GM20000 (cell line): Measurements from ENCODE around the gene TPD52L2.

Experiments
- DNase-seq: peaks from one replicate; pipeline ENCODE4 v3.0.0; 2012; ENCODE audit warnings: low spot score
- TF ChIP-seq, protein P1 (sequence below): IDR thresholded peaks from 2 replicates; pipeline ENCODE4 v1.5.1; 2012; ENCODE audit warnings: mild to moderate bottlenecking, control low read depth; ENCODE audit errors: extremely low read depth, missing control alignments

TPD52L2 gene

DNA sequence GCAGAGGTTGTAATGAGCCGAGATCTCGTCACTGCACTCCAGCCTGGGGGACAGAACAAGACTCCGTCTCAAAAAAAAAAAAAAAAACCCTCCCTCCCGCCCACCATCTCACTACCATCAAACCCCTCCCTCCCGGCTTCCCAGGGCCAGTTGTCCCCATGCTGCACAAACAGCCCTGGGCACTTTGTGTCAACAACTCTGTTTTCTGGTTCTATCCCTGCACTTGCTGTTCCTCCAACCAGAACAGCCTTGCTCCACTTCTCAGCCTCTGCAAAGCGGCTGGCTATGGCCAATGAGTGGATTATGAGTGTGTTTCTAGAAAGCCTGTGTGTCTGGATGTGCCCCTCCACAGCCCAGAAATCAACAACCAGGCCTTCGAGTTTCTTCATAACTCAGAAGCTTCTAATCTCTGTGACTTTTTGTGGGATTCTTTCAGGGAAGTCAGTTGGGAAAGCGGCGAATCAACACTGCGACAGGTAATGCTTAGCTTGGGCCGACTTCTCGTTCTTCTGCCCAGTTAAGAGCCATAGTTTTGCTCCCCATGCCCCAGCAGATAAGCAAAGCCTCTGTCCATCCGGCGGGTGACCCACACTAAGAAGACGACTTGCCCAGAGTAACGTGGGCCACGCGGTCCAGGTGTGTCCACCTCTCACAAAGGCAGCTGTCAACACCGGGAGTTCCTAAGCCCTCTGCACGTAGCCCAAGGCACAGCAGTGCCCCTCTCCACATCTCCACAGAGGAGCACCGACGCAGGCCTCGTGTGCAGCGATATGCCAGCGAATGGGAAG, 39.5 kb upstream of the TPD52L2 start:
- TF ChIP-seq, protein P1, sequence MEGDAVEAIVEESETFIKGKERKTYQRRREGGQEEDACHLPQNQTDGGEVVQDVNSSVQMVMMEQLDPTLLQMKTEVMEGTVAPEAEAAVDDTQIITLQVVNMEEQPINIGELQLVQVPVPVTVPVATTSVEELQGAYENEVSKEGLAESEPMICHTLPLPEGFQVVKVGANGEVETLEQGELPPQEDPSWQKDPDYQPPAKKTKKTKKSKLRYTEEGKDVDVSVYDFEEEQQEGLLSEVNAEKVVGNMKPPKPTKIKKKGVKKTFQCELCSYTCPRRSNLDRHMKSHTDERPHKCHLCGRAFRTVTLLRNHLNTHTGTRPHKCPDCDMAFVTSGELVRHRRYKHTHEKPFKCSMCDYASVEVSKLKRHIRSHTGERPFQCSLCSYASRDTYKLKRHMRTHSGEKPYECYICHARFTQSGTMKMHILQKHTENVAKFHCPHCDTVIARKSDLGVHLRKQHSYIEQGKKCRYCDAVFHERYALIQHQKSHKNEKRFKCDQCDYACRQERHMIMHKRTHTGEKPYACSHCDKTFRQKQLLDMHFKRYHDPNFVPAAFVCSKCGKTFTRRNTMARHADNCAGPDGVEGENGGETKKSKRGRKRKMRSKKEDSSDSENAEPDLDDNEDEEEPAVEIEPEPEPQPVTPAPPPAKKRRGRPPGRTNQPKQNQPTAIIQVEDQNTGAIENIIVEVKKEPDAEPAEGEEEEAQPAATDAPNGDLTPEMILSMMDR, result no peak
- DNase-seq, result no peak

DNA sequence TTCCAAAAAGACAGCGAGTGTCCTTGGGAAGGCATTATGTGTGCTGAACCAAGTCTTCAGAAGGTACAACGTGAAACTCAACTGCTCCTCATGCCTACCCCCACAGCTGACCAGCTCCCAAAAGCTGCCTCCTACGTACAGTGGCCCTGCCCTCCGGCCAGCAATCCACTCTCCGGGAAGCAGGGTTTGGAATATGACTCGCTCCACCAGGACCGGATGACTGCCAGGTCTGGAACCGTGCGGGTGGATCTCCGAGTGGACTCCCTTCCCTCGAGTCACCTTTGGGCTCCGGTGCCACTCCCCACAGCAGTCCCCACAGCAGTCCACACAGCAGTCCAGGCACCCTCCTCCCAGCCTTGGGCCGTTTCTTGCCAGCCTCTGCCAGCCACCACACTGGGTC, 38.3 kb upstream of the TPD52L2 start:
- TF ChIP-seq, protein P1, result no peak
- DNase-seq, result no peak

DNA sequence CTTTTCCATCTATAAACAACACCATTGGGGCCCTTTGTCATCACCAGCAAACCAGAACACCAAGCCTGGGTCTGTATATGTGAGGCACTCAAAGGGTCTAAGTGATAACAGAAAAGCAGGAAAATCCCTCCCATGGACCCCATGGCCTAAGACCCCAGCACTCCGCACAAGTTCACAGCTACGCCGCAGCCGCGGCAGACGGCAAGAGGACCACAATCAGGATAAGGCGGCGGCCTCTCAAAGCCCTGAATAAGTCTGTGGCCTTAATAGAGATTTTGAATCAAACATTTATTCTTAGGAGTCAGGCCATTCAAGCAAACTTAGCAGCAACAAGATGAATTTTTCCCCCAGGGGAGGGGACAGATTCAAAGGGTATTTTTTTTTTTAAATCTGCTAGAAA, 36.9 kb upstream of the TPD52L2 start:
- TF ChIP-seq, protein P1, result no peak
- DNase-seq, result no peak

DNA sequence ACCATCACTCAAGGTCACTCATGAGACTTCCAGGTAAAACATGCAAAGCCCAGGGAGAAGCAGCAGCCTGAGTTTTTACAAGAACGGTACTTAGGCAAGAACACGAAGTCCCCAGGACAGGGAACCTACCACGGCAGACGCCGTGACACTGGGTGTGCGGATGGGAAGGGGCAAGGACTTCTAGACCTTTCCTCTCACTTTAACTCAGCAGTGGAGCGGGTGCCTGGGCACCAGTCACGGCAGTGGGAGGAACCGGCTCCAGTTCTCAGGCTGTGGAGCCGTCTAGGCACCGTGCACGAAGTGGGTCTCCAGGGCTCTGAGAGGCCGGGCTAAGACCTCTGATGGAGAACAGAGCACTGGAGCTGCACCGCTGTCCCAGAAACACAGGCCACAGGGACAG, 36.5 kb upstream of the TPD52L2 start:
- DNase-seq, result no peak
- TF ChIP-seq, protein P1, result no peak

DNA sequence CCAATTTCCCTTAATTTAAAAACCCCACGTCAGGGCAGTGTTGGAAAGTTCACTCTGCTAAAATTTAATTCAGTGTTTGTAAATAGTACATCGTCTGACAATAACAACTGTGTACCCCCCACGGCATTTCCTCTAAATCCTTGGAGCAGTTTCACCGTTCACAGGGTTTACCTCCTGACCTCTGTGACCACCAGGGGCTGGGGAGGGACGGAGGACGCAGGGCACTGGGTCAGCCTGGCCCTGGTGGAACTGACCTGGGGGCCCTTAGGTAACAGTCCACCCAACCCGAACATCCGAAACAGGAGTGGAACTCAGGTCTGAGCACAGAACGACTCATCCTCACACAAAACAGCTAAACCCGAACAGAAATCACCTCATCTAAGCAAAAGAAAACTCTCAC, 36.1 kb upstream of the TPD52L2 start:
- no peak for DNase-seq
- TF ChIP-seq, protein P1, result no peak

DNA sequence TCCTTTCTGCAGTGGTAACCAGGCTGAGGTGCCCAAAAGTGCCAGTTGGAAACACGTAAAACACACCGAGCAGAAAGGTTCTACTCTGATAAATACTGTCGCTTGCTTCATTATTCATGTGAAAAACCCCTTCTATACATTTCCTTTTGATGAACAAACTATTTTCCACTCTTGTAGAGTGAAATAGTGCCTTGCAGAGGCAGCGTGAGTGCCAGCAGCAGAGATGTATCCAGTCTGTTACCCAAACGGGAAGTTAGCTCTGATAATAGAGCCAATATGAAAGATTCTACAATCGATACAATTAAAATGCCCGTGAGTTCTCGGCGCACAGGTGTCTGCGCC, 35.5 kb upstream of the TPD52L2 start:
- no peak for DNase-seq
- TF ChIP-seq, protein P1, result no peak

DNA sequence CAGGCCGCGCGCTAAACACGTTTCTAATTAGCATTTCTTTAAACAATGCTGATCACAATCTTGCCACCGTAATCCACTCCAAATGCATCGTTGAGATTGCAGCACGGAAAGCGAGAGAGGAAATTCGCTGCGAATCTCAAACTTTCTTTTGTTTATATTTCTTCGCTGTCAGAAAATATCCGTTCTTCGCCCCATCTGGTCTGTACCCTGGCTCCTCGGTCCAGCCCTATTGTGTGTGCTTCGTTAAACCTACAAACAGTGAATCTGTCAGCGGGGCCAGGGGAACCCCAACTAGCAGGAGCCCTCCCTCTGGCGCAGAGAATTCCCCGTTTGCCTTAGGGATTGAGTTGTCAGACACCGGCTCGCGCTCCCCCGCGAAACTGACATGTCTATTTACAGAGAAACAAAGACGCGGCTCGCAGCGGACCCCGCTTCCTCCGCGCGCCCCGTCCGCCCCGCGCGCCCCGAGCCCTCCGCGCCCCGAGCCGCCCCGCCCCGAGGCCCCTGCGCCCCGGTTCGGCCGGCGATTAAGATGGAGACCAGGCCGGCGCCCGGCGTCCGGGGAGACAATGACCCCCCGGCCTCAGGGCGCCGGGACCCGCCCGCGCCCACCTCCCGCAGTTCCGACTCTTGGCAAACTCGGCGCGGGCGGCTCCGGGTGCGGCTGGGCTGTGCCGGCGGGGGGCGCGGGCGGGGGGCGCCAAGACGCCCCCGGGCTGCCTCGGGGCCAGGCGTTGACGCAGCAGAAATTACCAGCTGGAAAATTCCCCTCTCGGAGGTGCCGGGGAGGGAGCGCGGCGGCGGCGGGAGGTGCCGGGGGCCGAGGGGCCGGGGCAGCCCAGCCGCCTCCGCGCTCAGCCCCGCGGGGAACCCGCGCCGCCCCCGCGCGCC, 34.9 kb upstream of the TPD52L2 start:
- DNase-seq, result peak; percentile 76
- TF ChIP-seq, protein P1, result no peak
